Testis (tissue), 3 donors: ENCODE measurements around the gene HS6ST3. TPM values are rescaled to one million over a fixed set of nuclear protein-coding genes. Genes with fewer than 3 reads are reported as not detected.

Source experiments
- DNase-seq: peaks from one replicate; pipeline ENCODE4 v3.0.0-alpha.2; 2019
- H3K27ac ChIP-seq, 2 donors: fragments of 200-600 bp; sonication (generic); one replicate each; pipeline ENCODE4 v1.5.1; 2019
- H3K27me3 ChIP-seq: fragments of 200-600 bp; sonication (generic); one replicate; pipeline ENCODE4 v1.5.1; 2019
- H3K36me3 ChIP-seq: fragments of 200-600 bp; sonication (generic); one replicate; pipeline ENCODE4 v1.5.1; 2017; ENCODE audit warnings: low read depth; ENCODE audit errors: missing control alignments
- H3K4me1 ChIP-seq: fragments of 200-600 bp; sonication (generic); one replicate; pipeline ENCODE4 v1.5.1; 2019
- H3K4me3 ChIP-seq, 2 donors: fragments of 200-600 bp; sonication (generic); one replicate each; pipeline ENCODE4 v1.5.1; 2017 to 2019
- H3K9me3 ChIP-seq: fragments of 200-600 bp; sonication (generic); one replicate; pipeline ENCODE4 v1.5.1; 2017
- CTCF ChIP-seq, 3 experiments: fragments of 450-650 bp in 2 of 3; fragments of 200-600 bp in 1 of 3; sonication (generic) in 1 of 3; IDR thresholded peaks; one replicate each; pipeline ENCODE4 v1.5.1; 2016 to 2019; ENCODE audit warnings: antibody characterized with exemption in 3 of 3, mild to moderate bottlenecking in 2 of 3, moderate library complexity in 1 of 3
- POLR2A ChIP-seq: fragments of 450-650 bp; IDR thresholded peaks from one replicate; pipeline ENCODE4 v1.6.1; 2017; ENCODE audit warnings: antibody characterized with exemption, mild to moderate bottlenecking, moderate library complexity
- WGBS, 2 donors: methylation state at CpG; one replicate each; pipeline ENCODE4 v1.1.5; 2018; 5-methylcytosine and 5-hydroxymethylcytosine counted together
- intact Hi-C: fragments of 100-400 bp; cut with DNase I; formaldehyde crosslinking; loops from one replicate; pipeline ENCODE4 v1.15.1; 2023; ENCODE audit warnings: low total_unique reads
- polyA plus RNA-seq: library from polyadenylated mRNA; stranded (reverse); fragments of 350-450 nt; fragmentation: Illumina TruSeq; extraction: RNeasy Lipid Tissue Mini Kit (QIAGEN cat#74804); gene quantifications from one replicate; pipeline ENCODE4 v1.2.3, GENCODE V29; 2014; ENCODE audit warnings: low read depth, low replicate concordance; ENCODE audit not compliant: insufficient read depth
- total RNA-seq, 2 donors: library from RNA; depleted of rRNA; stranded (reverse); fragments of >200 nt; gene quantifications; one replicate each; pipeline ENCODE4 v1.2.3, GENCODE V29; 2016

The HS6ST3 gene
- total and polyA plus RNA-seq, 3 donors from 2014 or later = 0.87 to 1.3 (median 1.3) TPM

GRCh38 chr13:96816874-96817273 lies 727.0 kb downstream of the HS6ST3 start:
- Histone ChIP-seq H3K27ac (no peak overlapping the region), H3K36me3 (no peaks in the 10 kb centered on the region), H3K4me1 (no peaks in the 10 kb centered on the region), H3K27me3 (no peaks in the 10 kb centered on the region), H3K9me3 (no peaks in the 10 kb centered on the region), H3K4me3 (no peak overlapping the region)
- no peak for DNase-seq
- no peak for TF ChIP-seq CTCF (IDR thresholded peaks at IDR 0.05)
- TF ChIP-seq POLR2A = no peak
- intact Hi-C loops = no loop called here
- WGBS, 2 donors = 80 to 82% methylated on average over 9 of the region's 9 CpGs

GRCh38 chr13:96817336-96817941 lies 727.5 kb downstream of the HS6ST3 start:
- Histone ChIP-seq H3K36me3 (no peaks in the 10 kb centered on the region), H3K27ac (no peak overlapping the region), H3K4me1 (no peaks in the 10 kb centered on the region), H3K9me3 (no peaks in the 10 kb centered on the region), H3K27me3 (no peaks in the 10 kb centered on the region), H3K4me3 (no peak overlapping the region)
- TF ChIP-seq POLR2A (no peak), CTCF (IDR thresholded peaks at IDR 0.05) (peak; percentile 11 to 40 (median 19))
- intact Hi-C loops = no loop called here
- no peak for DNase-seq
- 36 to 53% methylated on average over 4 of the region's 4 CpGs for WGBS, 2 donors

- no peak overlapping the region for H3K27ac ChIP-seq
- H3K36me3 ChIP-seq = no peaks in the 10 kb centered on the region
- H3K4me1 ChIP-seq = no peaks in the 10 kb centered on the region
- 92% methylated on average over 5 of the region's 5 CpGs for WGBS, 2 donors
- no peak overlapping the region for H3K4me3 ChIP-seq
- no peaks in the 10 kb centered on the region for H3K27me3 ChIP-seq
- intact Hi-C loops = no loop called here
- no peak for DNase-seq
- no peak for TF ChIP-seq POLR2A
- no peak for TF ChIP-seq CTCF (IDR thresholded peaks at IDR 0.05)
- no peaks in the 10 kb centered on the region for H3K9me3 ChIP-seq
These were observed 729.5 kb downstream of the HS6ST3 start for GRCh38 chr13:96819375-96819774.

- H3K4me1 ChIP-seq = no peaks in the 10 kb centered on the region
- H3K9me3 ChIP-seq = no peaks in the 10 kb centered on the region
- H3K36me3 ChIP-seq = no peaks in the 10 kb centered on the region
- no peak overlapping the region for H3K27ac ChIP-seq
- WGBS, 2 donors = 83 to 90% methylated on average over 1 of the region's 1 CpG
- no peak for DNase-seq
- no peaks in the 10 kb centered on the region for H3K27me3 ChIP-seq
- intact Hi-C loops = no loop called here
- TF ChIP-seq CTCF (IDR thresholded peaks at IDR 0.05) (no peak), POLR2A (no peak)
- H3K4me3 ChIP-seq = no peak overlapping the region
These were observed 731.5 kb downstream of the HS6ST3 start for GRCh38 chr13:96821381-96821780.

- Histone ChIP-seq H3K4me1 (no peaks in the 10 kb centered on the region), H3K9me3 (no peaks in the 10 kb centered on the region), H3K4me3 (no peak overlapping the region), H3K36me3 (no peaks in the 10 kb centered on the region), H3K27me3 (no peaks in the 10 kb centered on the region), H3K27ac (no peak overlapping the region)
- no peak for DNase-seq
- intact Hi-C loops = no loop called here
- TF ChIP-seq CTCF (IDR thresholded peaks at IDR 0.05) = no peak
- TF ChIP-seq POLR2A = no peak
- WGBS, 2 donors = 67 to 79% methylated on average over 6 to 9 of the region's 9 CpGs
These were observed 732.1 kb downstream of the HS6ST3 start for GRCh38 chr13:96821971-96822370.
